ENCODE measurements around the gene MVP. TPM values are rescaled to one million over a fixed set of nuclear protein-coding genes. Genes with fewer than 3 reads are reported as not detected.
"Not testable (repeated sequence)": the region's sequence is repeated elsewhere in the genome, so short reads cannot be mapped to it uniquely, and the experiment has no call there.

Gene MVP
- total and polyA plus RNA-seq, 5 donors: 48.2 to 73.9 (median 61.6) TPM

DNA sequence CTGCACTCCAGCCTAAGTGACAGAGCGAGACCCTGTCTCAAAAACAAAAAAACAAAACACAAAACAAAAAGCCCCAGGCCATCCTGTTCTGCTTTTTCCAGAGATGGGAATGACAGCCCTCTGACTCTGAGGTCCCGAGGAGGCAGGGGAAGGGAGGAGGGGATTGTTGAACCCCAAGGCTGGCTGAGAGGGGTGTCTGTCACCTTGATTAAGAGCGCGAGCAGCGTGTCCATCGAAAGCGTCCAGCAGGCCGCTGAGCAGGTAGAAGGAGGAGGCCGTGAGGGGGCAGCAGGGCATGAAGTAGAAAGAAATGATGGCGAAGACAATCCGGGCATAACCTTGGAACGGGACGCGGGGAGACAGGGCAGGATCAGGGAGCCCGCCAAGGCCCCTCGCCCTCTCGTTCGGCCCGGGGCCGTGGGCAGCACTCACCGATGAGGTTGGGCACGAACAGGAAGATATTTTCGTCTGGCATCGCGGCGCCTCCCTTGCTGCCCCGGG, 42.2 kb downstream of the MVP start:
- 1% methylated on average over 27 of the region's 27 CpGs for WGBS
- DNase-seq (peak in 2 of 3 donors; percentile 62 to 64), ATAC-seq (peak in 1 of 2 donors; percentile 0)
- peaks cover 7% of the 10 kb centered on the region for H3K4me1 ChIP-seq (ENCODE audit: control insufficient read depth, insufficient read depth, low read length)
- peak overlapping the region; percentile 89 for H3K27ac ChIP-seq (ENCODE audit: low read length)
- no peaks in the 10 kb centered on the region for H3K27me3 ChIP-seq (ENCODE audit: control insufficient read depth, insufficient read depth)
- H3K9me3 ChIP-seq (ENCODE audit: control insufficient read depth, low read length): no peaks in the 10 kb centered on the region
- intact Hi-C loops (cut with DNase I): loop anchor here in 1 of 4 donors (10.0 kb wide), 1 partner anchor 132 kb away; the partner anchor contains the start of genes HIRIP3 and INO80E
- peak overlapping the region; percentile 90 for H3K4me3 ChIP-seq (ENCODE audit: low read length)

DNA sequence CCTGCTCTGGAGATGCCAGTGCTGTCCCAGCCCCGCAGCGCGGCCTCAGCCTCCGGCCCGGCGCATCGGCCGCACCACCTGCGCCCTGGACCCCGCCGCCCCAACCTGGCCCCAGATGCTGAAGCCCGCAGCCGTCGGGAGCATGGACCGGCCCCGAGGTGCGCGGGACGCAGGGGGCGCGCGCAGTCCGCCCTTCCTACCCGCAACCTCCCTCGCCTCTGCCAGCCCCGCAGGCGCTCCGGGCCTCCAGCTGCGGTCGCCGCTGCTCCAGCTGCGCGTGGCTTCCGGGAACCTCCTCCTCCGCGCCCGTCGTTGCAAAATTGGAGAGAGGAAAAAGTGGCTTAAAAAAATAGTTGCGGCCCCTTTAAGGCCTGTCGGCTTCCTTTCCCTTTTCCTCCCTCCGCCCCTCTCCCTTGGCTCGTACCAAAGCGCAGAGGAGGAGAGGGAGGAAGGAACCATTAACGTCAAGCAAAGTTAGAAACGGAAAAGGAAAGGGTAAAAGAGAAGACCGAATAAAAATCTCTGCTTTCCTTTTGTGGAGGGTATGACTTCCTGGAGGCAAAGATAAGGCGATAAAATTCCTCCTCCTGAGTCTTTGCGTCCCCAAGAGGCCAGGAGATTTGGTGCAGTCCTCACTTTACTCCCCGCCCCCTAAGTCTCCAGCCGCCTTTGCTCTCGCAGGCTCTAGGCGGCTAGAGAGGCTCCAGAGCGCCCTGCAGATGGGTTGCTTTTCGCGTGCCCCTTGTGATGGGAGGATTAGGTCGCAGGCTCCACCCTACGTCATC, 42.8 kb downstream of the MVP start, which contains the start of gene CDIPT:
CDIPT (minus strand) TSS at position 343 of the 785 bp plus-strand sequence. CDS start 369 bp downstream, outside the sequence.
- intact Hi-C loops (cut with DNase I): loop anchor here in 1 of 4 donors (10.0 kb wide), 1 partner anchor 132 kb away; the partner anchor contains the start of genes HIRIP3 and INO80E
- peaks cover 7% of the 10 kb centered on the region for H3K4me1 ChIP-seq (ENCODE audit: control insufficient read depth, insufficient read depth, low read length)
- under 1% methylated on average over 56 of the region's 57 CpGs for WGBS

GRCh38 chr16:29863669-29863984, 43.4 kb downstream of the MVP start:
- H3K4me1 ChIP-seq (ENCODE audit: control insufficient read depth, insufficient read depth, low read length): peaks cover 7% of the 10 kb centered on the region
- H3K9me3 ChIP-seq (ENCODE audit: control insufficient read depth, low read length): no peaks in the 10 kb centered on the region
- DNase-seq (no peak), ATAC-seq (no peak)
- no peaks in the 10 kb centered on the region for H3K27me3 ChIP-seq (ENCODE audit: control insufficient read depth, insufficient read depth)
- intact Hi-C loops (cut with DNase I): loop anchor here in 1 of 4 donors (10.0 kb wide), 1 partner anchor 131 kb away; the partner anchor contains the start of genes HIRIP3 and INO80E
- peak overlapping the region; percentile 57 for H3K27ac ChIP-seq (ENCODE audit: low read length)
- WGBS: 29% methylated on average over 16 of the region's 16 CpGs
- H3K4me3 ChIP-seq (ENCODE audit: low read length): peak overlapping the region; percentile 4

More for the DNA sequence above, 42.8 kb downstream of the MVP start, which contains the start of gene CDIPT:
- Histone ChIP-seq H3K9me3 (ENCODE audit: control insufficient read depth, low read length) (no peaks in the 10 kb centered on the region), H3K4me3 (ENCODE audit: low read length) (peak within 1 kb of the TSS; percentile 90), H3K27ac (ENCODE audit: low read length) (peak within 1 kb of the TSS; percentile 89), H3K27me3 (ENCODE audit: control insufficient read depth, insufficient read depth) (no peaks in the 10 kb centered on the region)
- DNase-seq (peak; percentile 95 to 98 (median 96)), ATAC-seq (peak; percentile 97 to 98)

DNA sequence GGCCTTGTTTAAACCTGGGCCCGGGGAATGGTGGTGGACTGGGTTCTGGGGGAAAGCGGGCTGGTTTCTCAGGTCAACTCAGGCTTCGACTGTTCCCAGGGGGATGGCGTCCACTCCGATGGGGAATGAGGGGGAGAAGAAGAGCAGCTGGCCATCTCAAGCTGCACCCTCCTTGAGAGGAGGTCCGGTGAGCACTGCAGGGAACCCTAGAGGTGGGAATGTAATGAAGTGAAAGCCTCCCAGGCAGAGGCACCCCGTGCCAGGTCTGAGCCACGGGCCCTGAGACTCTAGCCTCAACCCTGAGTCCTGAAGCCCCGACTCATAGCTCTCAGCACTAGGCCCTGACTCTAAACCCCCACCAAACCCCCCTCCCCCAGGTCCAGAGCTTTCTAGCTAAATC, 43.9 kb downstream of the MVP start:
- Histone ChIP-seq H3K9me3 (ENCODE audit: control insufficient read depth, low read length) (no peaks in the 10 kb centered on the region), H3K4me3 (ENCODE audit: low read length) (no peak overlapping the region), H3K27ac (ENCODE audit: low read length) (no peak overlapping the region), H3K4me1 (ENCODE audit: control insufficient read depth, insufficient read depth, low read length) (peaks cover 7% of the 10 kb centered on the region), H3K27me3 (ENCODE audit: control insufficient read depth, insufficient read depth) (no peaks in the 10 kb centered on the region)
- intact Hi-C loops (cut with DNase I): loop anchor here in 1 of 4 donors (10.0 kb wide), 1 partner anchor 131 kb away; the partner anchor contains the start of genes HIRIP3 and INO80E
- ATAC-seq (no peak), DNase-seq (no peak)
- WGBS: 73% methylated on average over 9 of the region's 9 CpGs

- Histone ChIP-seq H3K4me1 (ENCODE audit: control insufficient read depth, insufficient read depth, low read length) (peaks cover 2% of the 10 kb centered on the region), H3K4me3 (ENCODE audit: low read length) (no peak overlapping the region), H3K27ac (ENCODE audit: low read length) (no peak overlapping the region), H3K27me3 (ENCODE audit: control insufficient read depth, insufficient read depth) (no peaks in the 10 kb centered on the region), H3K9me3 (ENCODE audit: control insufficient read depth, low read length) (no peaks in the 10 kb centered on the region)
- ATAC-seq: no peak
- 78% methylated on average over 8 of the region's 8 CpGs for WGBS
- intact Hi-C loops (cut with DNase I): loop anchor here in 1 of 4 donors (10.0 kb wide), 1 partner anchor 126 kb away; the partner anchor contains the start of genes HIRIP3 and INO80E
- DNase-seq: no peak
Measured at GRCh38 chr16:29868396-29869009, 48.2 kb downstream of the MVP start.

- WGBS: 93% methylated on average over 8 of the region's 8 CpGs
Measured at GRCh38 chr16:29869067-29869466, 48.8 kb downstream of the MVP start.

GRCh38 chr16:29871822-29872546, 51.7 kb downstream of the MVP start:
- intact Hi-C loops (cut with DNase I): no loop called here
- H3K27me3 ChIP-seq (ENCODE audit: control insufficient read depth, insufficient read depth): no peaks in the 10 kb centered on the region
- WGBS: 91% methylated on average over 16 of the region's 16 CpGs
- no peak overlapping the region for H3K4me3 ChIP-seq (ENCODE audit: low read length)
- H3K27ac ChIP-seq (ENCODE audit: low read length): no peak overlapping the region
- no peaks in the 10 kb centered on the region for H3K9me3 ChIP-seq (ENCODE audit: control insufficient read depth, low read length)
- no peak for DNase-seq
- ATAC-seq: no peak
- no peaks in the 10 kb centered on the region for H3K4me1 ChIP-seq (ENCODE audit: control insufficient read depth, insufficient read depth, low read length)

More at GRCh38 chr16:29869067-29869466, 48.8 kb downstream of the MVP start:
- not testable (repeated sequence) for ATAC-seq; H3K9me3 ChIP-seq (ENCODE audit: control insufficient read depth, low read length); H3K4me1 ChIP-seq (ENCODE audit: control insufficient read depth, insufficient read depth, low read length); DNase-seq; H3K27ac ChIP-seq (ENCODE audit: low read length); H3K4me3 ChIP-seq (ENCODE audit: low read length); H3K27me3 ChIP-seq (ENCODE audit: control insufficient read depth, insufficient read depth)
- intact Hi-C loops (cut with DNase I): loop anchor here in 1 of 4 donors (10.0 kb wide), 1 partner anchor 126 kb away; the partner anchor contains the start of genes HIRIP3 and INO80E

DNA sequence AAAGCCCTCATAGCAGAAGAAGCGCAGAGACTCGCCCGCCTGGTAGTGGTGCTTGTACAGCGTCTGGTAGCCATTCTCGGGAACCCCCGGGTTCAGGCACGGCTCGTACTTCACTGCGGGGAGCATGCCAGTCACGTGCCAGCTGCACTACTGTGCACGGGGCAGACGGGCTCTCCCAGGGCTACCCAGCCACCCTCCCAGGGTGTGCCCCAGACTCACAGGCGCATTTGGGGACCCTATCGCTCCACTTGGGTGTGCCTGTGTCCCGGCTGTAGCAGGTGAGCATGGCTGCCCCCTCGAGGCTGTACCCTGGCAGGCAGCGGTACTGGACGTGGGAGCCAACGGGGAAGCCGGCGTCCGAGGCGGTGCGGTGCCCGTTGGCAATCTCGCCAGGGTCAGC, 53.1 kb downstream of the MVP start:
- no peak for ATAC-seq
- DNase-seq: no peak
- H3K4me1 ChIP-seq (ENCODE audit: control insufficient read depth, insufficient read depth, low read length): no peaks in the 10 kb centered on the region
- H3K27ac ChIP-seq (ENCODE audit: low read length): no peak overlapping the region
- 90% methylated on average over 26 of the region's 26 CpGs for WGBS
- H3K4me3 ChIP-seq (ENCODE audit: low read length): no peak overlapping the region
- H3K9me3 ChIP-seq (ENCODE audit: control insufficient read depth, low read length): no peaks in the 10 kb centered on the region
- no peaks in the 10 kb centered on the region for H3K27me3 ChIP-seq (ENCODE audit: control insufficient read depth, insufficient read depth)
- intact Hi-C loops (cut with DNase I): no loop called here

DNA sequence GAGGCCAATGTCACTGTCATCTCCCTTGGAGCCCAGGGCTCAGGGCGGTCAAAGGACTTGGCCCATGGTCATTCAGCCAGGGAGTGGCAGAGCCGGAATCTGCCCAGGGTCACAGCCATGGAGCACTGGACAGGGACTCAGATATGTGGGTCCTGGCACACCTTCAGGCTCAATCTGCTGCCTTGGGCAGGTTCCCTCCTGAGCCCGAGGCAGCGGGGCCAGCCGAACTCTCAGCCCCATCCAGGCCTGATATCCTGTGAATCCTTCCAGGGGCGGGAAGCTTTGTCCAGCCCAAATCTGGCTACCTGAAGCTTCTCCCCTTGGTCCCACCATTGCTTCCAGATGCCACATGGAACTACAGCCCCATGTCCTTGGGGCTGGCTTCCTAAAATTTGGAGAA, 54.9 kb downstream of the MVP start:
- intact Hi-C loops (cut with DNase I): no loop called here
- Histone ChIP-seq H3K27ac (ENCODE audit: low read length) (no peak overlapping the region), H3K4me1 (ENCODE audit: control insufficient read depth, insufficient read depth, low read length) (no peaks in the 10 kb centered on the region), H3K27me3 (ENCODE audit: control insufficient read depth, insufficient read depth) (no peaks in the 10 kb centered on the region), H3K9me3 (ENCODE audit: control insufficient read depth, low read length) (no peaks in the 10 kb centered on the region), H3K4me3 (ENCODE audit: low read length) (no peak overlapping the region)
- 92% methylated on average over 6 of the region's 6 CpGs for WGBS
- DNase-seq (no peak), ATAC-seq (no peak)

- intact Hi-C loops (cut with DNase I): no loop called here
- peak in 1 of 2 donors; percentile 12 for ATAC-seq
- 18% methylated on average over 18 of the region's 18 CpGs for WGBS
Measured at GRCh38 chr16:29876217-29876593, 55.9 kb downstream of the MVP start.

More at GRCh38 chr16:29876217-29876593, 55.9 kb downstream of the MVP start:
- no peaks in the 10 kb centered on the region for H3K4me1 ChIP-seq (ENCODE audit: control insufficient read depth, insufficient read depth, low read length)
- H3K27ac ChIP-seq (ENCODE audit: low read length): no peak overlapping the region
- H3K27me3 ChIP-seq (ENCODE audit: control insufficient read depth, insufficient read depth): no peaks in the 10 kb centered on the region
- no peaks in the 10 kb centered on the region for H3K9me3 ChIP-seq (ENCODE audit: control insufficient read depth, low read length)
- H3K4me3 ChIP-seq (ENCODE audit: low read length): no peak overlapping the region
- no peak for DNase-seq
